HG03575 (cell line): ENCODE measurements around the gene HOXB5.

Experiments
- ATAC-seq: cut with Tn5 transposase; IDR thresholded peaks from one replicate; pipeline ENCODE4 v1.9.1; 2021; ENCODE audit not compliant: unreplicated experiment, insufficient number of reproducible peaks, low FRiP score; ENCODE audit errors: extremely low read depth

Gene HOXB5

GRCh38 chr17:48567646-48568354, 25.8 kb downstream of the HOXB5 start:
- no peak for ATAC-seq

- ATAC-seq: no peak
These were observed 26.4 kb downstream of the HOXB5 start for GRCh38 chr17:48567209-48567608.

- no peak for ATAC-seq
These were observed 26.9 kb downstream of the HOXB5 start for GRCh38 chr17:48566717-48567116.

- no peak for ATAC-seq
These were observed 27.5 kb downstream of the HOXB5 start for GRCh38 chr17:48565925-48566710.

- no peak for ATAC-seq
These were observed 28.5 kb downstream of the HOXB5 start for GRCh38 chr17:48565022-48565554.

- no peak for ATAC-seq
These were observed 29.2 kb downstream of the HOXB5 start for GRCh38 chr17:48564188-48565021.

GRCh38 chr17:48563867-48564187, 29.8 kb downstream of the HOXB5 start:
- no peak for ATAC-seq

- no peak for ATAC-seq
These were observed 30.2 kb downstream of the HOXB5 start for GRCh38 chr17:48563385-48563838.

- no peak for ATAC-seq
These were observed 30.6 kb downstream of the HOXB5 start for GRCh38 chr17:48562934-48563333.

GRCh38 chr17:48561884-48562810, 31.4 kb downstream of the HOXB5 start:
- no peak for ATAC-seq

GRCh38 chr17:48559840-48560817, 33.5 kb downstream of the HOXB5 start:
- ATAC-seq: no peak

GRCh38 chr17:48559122-48559839, 34.3 kb downstream of the HOXB5 start:
- no peak for ATAC-seq

- no peak for ATAC-seq
These were observed 34.8 kb downstream of the HOXB5 start for GRCh38 chr17:48558831-48559121.

GRCh38 chr17:48558057-48558830, 35.3 kb downstream of the HOXB5 start:
- ATAC-seq: no peak

GRCh38 chr17:48556576-48557401, 36.8 kb downstream of the HOXB5 start:
- no peak for ATAC-seq

- ATAC-seq: no peak
These were observed 37.4 kb downstream of the HOXB5 start for GRCh38 chr17:48556229-48556575.
